H1 (cell line): Measurements from ENCODE around the gene CDR2L. TPM values are rescaled to one million over a fixed set of nuclear protein-coding genes. Genes with fewer than 3 reads are reported as not detected.

Experiments
- CTCF ChIA-PET: fragments of 300-600 bp; sonication (Branson Sonifier 250); formaldehyde crosslinking; loops from one replicate; lab custom pipeline; 2021; ENCODE audit not compliant: partially characterized antibody; lab: Charles Lee
- POLR2A ChIA-PET: fragments of 300-600 bp; sonication (Branson Sonifier 250); formaldehyde crosslinking; loops from one replicate; lab custom pipeline; 2021; ENCODE audit warnings: inconsistent platforms; ENCODE audit not compliant: partially characterized antibody; lab: Charles Lee
- DNase-seq, 2 experiments: peaks; one replicate each; pipeline versions ENCODE4 v3.0.0 to v3.0.0-alpha.2; 2010 to 2022; ENCODE audit warnings: low spot score in 2 of 2, low read depth in 1 of 2, mixed read lengths in 1 of 2
- FAIRE-seq: peaks from 2 replicates; lab custom pipeline; 2011; peaks lifted over from hg19 to GRCh38; lab: Jason Lieb, UNC
- H2AFZ ChIP-seq: 2 replicates; pipeline ENCODE4 v1.8.1; 2012; ENCODE audit warnings: low read length, inconsistent platforms
- H2AK5ac ChIP-seq: 2 replicates; pipeline ENCODE4 v1.6.1; 2013; ENCODE audit warnings: low read depth, low read length
- H2BK120ac ChIP-seq: replicated peaks from 2 replicates; pipeline ENCODE3; 2013; ENCODE audit warnings: low read depth, low read length, inconsistent platforms
- H2BK12ac ChIP-seq: 2 replicates; pipeline ENCODE4 v1.6.1; 2013; ENCODE audit warnings: low read depth, low read length
- H2BK15ac ChIP-seq: 2 replicates; pipeline ENCODE4 v1.6.1; 2013; ENCODE audit warnings: low read length
- H2BK20ac ChIP-seq: 2 replicates; pipeline ENCODE4 v1.6.1; 2013; ENCODE audit warnings: low read length
- H2BK5ac ChIP-seq: 2 replicates; pipeline ENCODE4 v1.6.1; 2013; ENCODE audit warnings: low read depth, low read length
- H3K14ac ChIP-seq: 2 replicates; pipeline ENCODE4 v1.6.1; 2013; ENCODE audit warnings: inconsistent platforms; ENCODE audit not compliant: insufficient read length
- H3K18ac ChIP-seq: 2 replicates; pipeline ENCODE4 v1.6.1; 2013; ENCODE audit warnings: low read length; ENCODE audit errors: extremely low read depth
- H3K23ac ChIP-seq: 2 replicates; pipeline ENCODE4 v1.6.1; 2013; ENCODE audit warnings: inconsistent platforms; ENCODE audit not compliant: insufficient read length
- H3K23me2 ChIP-seq: 2 replicates; pipeline ENCODE4 v1.6.1; 2013; ENCODE audit warnings: low read depth, low read length
- H3K27ac ChIP-seq: 2 replicates; pipeline ENCODE4 v1.6.1; 2011; ENCODE audit warnings: low read depth, low read length, inconsistent platforms
- H3K27me3 ChIP-seq, 4 experiments: replicated peaks in 1 of 4; 1 replicate in 1 of 4; 2 replicates in 3 of 4; pipeline versions ENCODE4 v1.6.1 to v1.8.1; 2011 to 2013; ENCODE audit warnings: low read length in 3 of 4, mild to moderate bottlenecking in 3 of 4, inconsistent platforms in 2 of 4, mixed read lengths in 2 of 4, moderate library complexity in 1 of 4; ENCODE audit not compliant: control insufficient read depth in 3 of 4, insufficient read depth in 3 of 4; ENCODE audit errors: extremely low read depth in 1 of 4
- H3K36me3 ChIP-seq, 4 experiments: 2 replicates each; pipeline versions ENCODE4 v1.6.1 to v1.8.1; 2011 to 2013; ENCODE audit warnings: mild to moderate bottlenecking in 4 of 4, low read length in 3 of 4, moderate library complexity in 2 of 4, control low read depth in 1 of 4, inconsistent platforms in 1 of 4; ENCODE audit not compliant: insufficient read depth in 4 of 4, control insufficient read depth in 2 of 4
- H3K4ac ChIP-seq: replicated peaks from 2 replicates; pipeline ENCODE3; 2013; ENCODE audit warnings: low read length, low read depth, mixed read lengths, inconsistent platforms; ENCODE audit not compliant: insufficient read length
- H3K4me1 ChIP-seq, 4 experiments: replicated peaks in 1 of 4; 1 replicate in 1 of 4; 2 replicates in 3 of 4; pipeline versions ENCODE4 v1.6.1 to v1.8.1; 2011 to 2013; ENCODE audit warnings: low read length in 3 of 4, inconsistent platforms in 2 of 4, mixed read lengths in 1 of 4; ENCODE audit not compliant: insufficient read depth in 4 of 4, control insufficient read depth in 3 of 4
- H3K4me2 ChIP-seq, 2 experiments: 2 replicates each; pipeline versions ENCODE4 v1.6.1 to v1.8.1; 2011 to 2013; ENCODE audit warnings: low read depth in 2 of 2, low read length in 2 of 2, control low read depth in 1 of 2, inconsistent platforms in 1 of 2, mild to moderate bottlenecking in 1 of 2; ENCODE audit not compliant: insufficient read depth in 1 of 2
- H3K4me3 ChIP-seq, 4 experiments: fragments of 200-600, 300-600 bp in 1 of 4; sonication (generic), shearing (Covaris generic), sonication (Bioruptor Twin) in 1 of 4; 2 replicates each; pipeline versions ENCODE4 v1.5.1 to v1.8.1; 2011 to 2016; ENCODE audit warnings: low read length in 4 of 4, low read depth in 3 of 4, control low read depth in 2 of 4, inconsistent platforms in 2 of 4, mild to moderate bottlenecking in 2 of 4, mixed read lengths in 1 of 4, moderate library complexity in 1 of 4; ENCODE audit not compliant: insufficient read depth in 2 of 4; ENCODE audit errors: extremely low read depth in 1 of 4
- H3K56ac ChIP-seq: replicated peaks from 2 replicates; pipeline ENCODE3; 2013; ENCODE audit warnings: low read depth, mild to moderate bottlenecking, mixed read lengths, low read length, inconsistent platforms; ENCODE audit not compliant: insufficient read length
- H3K79me1 ChIP-seq: 2 replicates; pipeline ENCODE4 v1.6.1; 2013; ENCODE audit warnings: low read depth, low read length, control low read depth
- H3K79me2 ChIP-seq, 2 experiments: 2 replicates each; pipeline versions ENCODE4 v1.6.1 to v1.8.1; 2012 to 2013; ENCODE audit warnings: low read length in 2 of 2, mild to moderate bottlenecking in 2 of 2, inconsistent platforms in 1 of 2; ENCODE audit not compliant: insufficient read depth in 2 of 2, control insufficient read depth in 1 of 2
- H3K9ac ChIP-seq, 4 experiments: replicated peaks in 1 of 4; 1 replicate in 1 of 4; 2 replicates in 3 of 4; pipeline versions ENCODE4 v1.6.1 to v1.8.1; 2011 to 2013; ENCODE audit warnings: low read depth in 3 of 4, low read length in 3 of 4, control low read depth in 2 of 4, mild to moderate bottlenecking in 2 of 4, moderate library complexity in 2 of 4, inconsistent platforms in 1 of 4; ENCODE audit errors: extremely low read depth in 1 of 4
- H3K9me3 ChIP-seq, 2 experiments: 2 replicates each; pipeline versions ENCODE4 v1.6.1 to v1.8.1; 2012 to 2013; ENCODE audit warnings: mild to moderate bottlenecking in 2 of 2, moderate library complexity in 2 of 2, control low read depth in 1 of 2, inconsistent platforms in 1 of 2, low read depth in 1 of 2, low read length in 1 of 2, mixed read lengths in 1 of 2; ENCODE audit not compliant: insufficient read depth in 2 of 2
- H4K20me1 ChIP-seq, 2 experiments: replicated peaks in 1 of 2; 2 replicates each; pipeline versions ENCODE3 to v1.8.1; 2011 to 2013; ENCODE audit warnings: inconsistent platforms in 2 of 2, low read length in 2 of 2, mild to moderate bottlenecking in 1 of 2; ENCODE audit not compliant: insufficient read depth in 2 of 2, control insufficient read depth in 1 of 2
- H4K5ac ChIP-seq: 2 replicates; pipeline ENCODE4 v1.6.1; 2013; ENCODE audit warnings: low read length, low read depth, mixed read lengths, inconsistent platforms; ENCODE audit not compliant: insufficient read length
- H4K8ac ChIP-seq: 2 replicates; pipeline ENCODE4 v1.8.0; 2013; ENCODE audit warnings: mild to moderate bottlenecking, moderate library complexity, low read length, inconsistent platforms; ENCODE audit not compliant: insufficient read depth; ENCODE audit errors: extremely low read depth
- H4K91ac ChIP-seq: replicated peaks from 2 replicates; pipeline ENCODE3; 2013; ENCODE audit warnings: low read length, mixed read lengths, inconsistent platforms; ENCODE audit not compliant: insufficient read length
- CHD1 ChIP-seq: IDR thresholded peaks from 2 replicates; pipeline ENCODE4 v1.6.1; 2012; ENCODE audit warnings: low read depth, low read length, improper control_type of control experiment
- GABPA ChIP-seq: IDR thresholded peaks from 2 replicates; pipeline ENCODE4 v1.6.1; 2011; ENCODE audit warnings: mild to moderate bottlenecking, low read length, moderate library complexity, borderline replicate concordance; ENCODE audit not compliant: insufficient read depth
- MAX ChIP-seq: IDR thresholded peaks from 2 replicates; pipeline ENCODE4 v1.6.1; 2012; ENCODE audit warnings: inconsistent platforms
- NANOG ChIP-seq: IDR thresholded peaks from 2 replicates; pipeline ENCODE4 v1.6.1; 2011; ENCODE audit warnings: low read length, low read depth, mild to moderate bottlenecking, inconsistent platforms; ENCODE audit not compliant: insufficient read depth, poor library complexity, severe bottlenecking
- SIRT6 ChIP-seq: IDR thresholded peaks from one replicate; pipeline ENCODE4 v1.7.1; 2012; ENCODE audit warnings: low read length, inconsistent platforms
- SP1 ChIP-seq: IDR thresholded peaks from 2 replicates; pipeline ENCODE4 v1.6.1; 2011; ENCODE audit warnings: low read depth, low read length
- TAF7 ChIP-seq: optimal IDR thresholded peaks from 2 replicates; pipeline ENCODE3; 2011; ENCODE audit warnings: low read depth, mild to moderate bottlenecking, inconsistent platforms, low read length, moderate library complexity, borderline replicate concordance
- TBP ChIP-seq: IDR thresholded peaks from 2 replicates; pipeline ENCODE4 v1.6.1; 2011; ENCODE audit warnings: low read depth, low read length, improper control_type of control experiment
- TEAD4 ChIP-seq: IDR thresholded peaks from 2 replicates; pipeline ENCODE4 v1.6.1; 2012; ENCODE audit warnings: low read depth, low read length, inconsistent platforms, mixed read lengths
- USF2 ChIP-seq: IDR thresholded peaks from 2 replicates; pipeline ENCODE4 v1.6.1; 2011; ENCODE audit warnings: low read length, improper control_type of control experiment
- WGBS, 2 experiments: shearing (Covaris generic) in 1 of 2; methylation state at CpG; one replicate each; pipeline versions ENCODE4 v1.1.6 to v1.1.7; 2013 to 2015; ENCODE audit warnings: low lambda C conversion rate in 2 of 2, mixed read lengths in 2 of 2, inconsistent platforms in 1 of 2, low coverage in 1 of 2, missing lambda C conversion rate in 1 of 2; ENCODE audit not compliant: insufficient replicate concordance in 2 of 2, insufficient coverage in 1 of 2, insufficient read length in 1 of 2; ENCODE audit errors: extremely low coverage in 1 of 2, missing lambda C conversion rate in 1 of 2; 5-methylcytosine and 5-hydroxymethylcytosine counted together
- polyA plus RNA-seq, 7 experiments: library from polyadenylated mRNA; depleted of rRNA in 3 of 7; stranded (reverse) in 5 of 7; unstranded in 2 of 7; fragments of >200 nt in 5 of 7; fragments of 200-250 nt in 2 of 7; gene quantifications; 1 replicate in 5 of 7; 2 replicates in 1 of 7; 4 replicates in 1 of 7; pipeline versions ENCODE4 v1.2.1 to v1.2.3, GENCODE V29; 2011 to 2013; ENCODE audit warnings: missing spikeins in 2 of 7, mixed read lengths in 2 of 7
- total RNA-seq: library from RNA; stranded (reverse); fragmentation: NEBNext Ultra II Directional; extraction: Animal tissue kit (Norgen Biotek cat#: 25700); gene quantifications from 2 replicates; pipeline ENCODE4 v1.2.1, GENCODE V29; 2021

The CDR2L gene
- total and polyA plus RNA-seq, 2 of the 8 experiments (the other 6 are each of a cell fraction or from before 2014, with no cell fraction given): 20.4 to 38.1 TPM

- TF ChIP-seq GABPA (no peak), SP1 (no peak), USF2 (no peak), SIRT6 (no peak), TAF7 (no peak), TBP (no peak), NANOG (no peak), MAX (no peak), TEAD4 (no peak), CHD1 (no peak)
- no peak overlapping the region for H4K8ac ChIP-seq
- no peaks in the 10 kb centered on the region for H3K23me2 ChIP-seq
- no peaks in the 10 kb centered on the region for H3K9me3 ChIP-seq
- no peak overlapping the region for H3K14ac ChIP-seq
- FAIRE-seq: no peak
- H2BK12ac ChIP-seq: no peak overlapping the region
- POLR2A ChIA-PET: interaction anchor here (0.7 to 1.2 kb wide), 2 partner anchors 11 to 35 kb away, joined by 3 read pairs; no protein-coding TSS in a partner anchor
- no peak overlapping the region for H4K5ac ChIP-seq
- H3K4me3 ChIP-seq: no peak overlapping the region
- peaks cover 0 to 2% of the 10 kb centered on the region in 2 experiments for H4K20me1 ChIP-seq
- H3K79me2 ChIP-seq: no peaks in the 10 kb centered on the region
- H3K56ac ChIP-seq: no peak overlapping the region
- no peak overlapping the region for H2BK120ac ChIP-seq
- no peak overlapping the region for H2BK20ac ChIP-seq
- no peak overlapping the region for H3K4me2 ChIP-seq
- no peak overlapping the region for H3K27ac ChIP-seq
- no peak overlapping the region for H3K18ac ChIP-seq
- H3K23ac ChIP-seq: no peak overlapping the region
- H3K4me1 ChIP-seq: peaks cover 0 to 7% (median 2%) of the 10 kb centered on the region in 4 experiments; a peak in 4 of 7 replicates
- H3K36me3 ChIP-seq: no peaks in the 10 kb centered on the region
- no peak overlapping the region for H2BK15ac ChIP-seq
- H3K4ac ChIP-seq: no peak overlapping the region
- no peak overlapping the region for H4K91ac ChIP-seq
- DNase-seq: no peak
- no peak overlapping the region for H3K9ac ChIP-seq
- H2BK5ac ChIP-seq: no peak overlapping the region
- CTCF ChIA-PET: interaction anchor here (1.4 to 27.2 kb wide), 7 partner anchors 26 to 165 kb away, joined by 3 to 1072 read pairs (median 20); partner anchors contain the start of genes FDXR, MRPL58, OTOP2 and OTOP3
- H2AFZ ChIP-seq: no peak overlapping the region
- H2AK5ac ChIP-seq: no peak overlapping the region
- 68% methylated on average over 4 of the region's 4 CpGs; no CpG with 5 or more reads in 1 of the 2 experiments for WGBS, 2 experiments
- H3K79me1 ChIP-seq: no peaks in the 10 kb centered on the region; the same call in 1 of the 2 replicates
- H3K27me3 ChIP-seq: peaks cover 0 to 5% (median 4%) of the 10 kb centered on the region in 4 experiments; a peak in 3 of 7 replicates
These were observed 31.3 kb upstream of the CDR2L start for GRCh38 chr17:74956093-74956492.
